ENCODE data around the gene PGF.

The PGF gene

GRCh38 chr14:74909501-74909900 lies 45.9 kb downstream of the PGF start:
- no peak overlapping the region for H3K27ac ChIP-seq
- TF ChIP-seq CTCF (conservative IDR thresholded peaks at IDR 0.05) = no peak
- no peak for TF ChIP-seq ZFX (IDR thresholded peaks at IDR 0.05)

GRCh38 chr14:74908861-74909341 lies 46.5 kb downstream of the PGF start:
- no peak overlapping the region for H3K27ac ChIP-seq

GRCh38 chr14:74907744-74908143 lies 47.7 kb downstream of the PGF start:
- no peak overlapping the region for H3K27ac ChIP-seq
- TF ChIP-seq CTCF (conservative IDR thresholded peaks at IDR 0.05) = no peak
- no peak for TF ChIP-seq ZFX (IDR thresholded peaks at IDR 0.05)

More at GRCh38 chr14:74908861-74909341, 46.5 kb downstream of the PGF start:
- TF ChIP-seq ZFX (IDR thresholded peaks at IDR 0.05) (no peak), CTCF (conservative IDR thresholded peaks at IDR 0.05) (no peak)

- TF ChIP-seq CTCF (conservative IDR thresholded peaks at IDR 0.05) = no peak; the same call in 1 of the 2 replicates
- TF ChIP-seq ZFX (IDR thresholded peaks at IDR 0.05) = no peak
- no peak overlapping the region for H3K27ac ChIP-seq
Observed at GRCh38 chr14:74906925-74907521, 48.4 kb downstream of the PGF start.

GRCh38 chr14:74905595-74906142 lies 49.7 kb downstream of the PGF start:
- H3K27ac ChIP-seq = no peak overlapping the region

GRCh38 chr14:74904635-74905503 lies 50.5 kb downstream of the PGF start:
- H3K27ac ChIP-seq = no peak overlapping the region
- no peak for TF ChIP-seq ZFX (IDR thresholded peaks at IDR 0.05)
- TF ChIP-seq CTCF (conservative IDR thresholded peaks at IDR 0.05) = no peak

More at GRCh38 chr14:74905595-74906142, 49.7 kb downstream of the PGF start:
- TF ChIP-seq CTCF (conservative IDR thresholded peaks at IDR 0.05) (peak; percentile 98), ZFX (IDR thresholded peaks at IDR 0.05) (no peak)
